Mucosa of rectum (tissue), 2 donors: ENCODE results near the gene TPRX1.

Experiments
- H3K27ac ChIP-seq, 2 donors: one replicate each; pipeline ENCODE4 v1.7.0; 2013; ENCODE audit warnings: inconsistent platforms in 2 of 2, low read depth in 2 of 2, low read length in 2 of 2
- H3K27me3 ChIP-seq, 2 donors: one replicate each; pipeline ENCODE4 v1.7.0; 2013; ENCODE audit warnings: low read length in 2 of 2; ENCODE audit not compliant: control insufficient read depth in 2 of 2, insufficient read depth in 2 of 2
- H3K36me3 ChIP-seq, 2 donors: one replicate each; pipeline ENCODE4 v1.7.0; 2013; ENCODE audit warnings: low read length in 2 of 2; ENCODE audit not compliant: control insufficient read depth in 2 of 2, insufficient read depth in 2 of 2
- H3K4me1 ChIP-seq, 2 donors: one replicate each; pipeline ENCODE4 v1.7.0; 2013; ENCODE audit warnings: low read length in 2 of 2, mild to moderate bottlenecking in 1 of 2; ENCODE audit not compliant: control insufficient read depth in 2 of 2, insufficient read depth in 2 of 2
- H3K4me3 ChIP-seq, 2 donors: one replicate each; pipeline ENCODE4 v1.7.0; 2013; ENCODE audit warnings: low read length in 2 of 2
- H3K9ac ChIP-seq, 2 donors: one replicate each; pipeline ENCODE4 v1.7.0; 2013; ENCODE audit warnings: low read length in 2 of 2, low read depth in 1 of 2, mild to moderate bottlenecking in 1 of 2
- H3K9me3 ChIP-seq, 2 donors: one replicate each; pipeline ENCODE4 v1.7.0; 2013; ENCODE audit warnings: low read length in 2 of 2; ENCODE audit not compliant: control insufficient read depth in 2 of 2
- donor health status: healthy.
- donor health status: Normal muscosa, but diverticular disease.

Gene TPRX1

DNA sequence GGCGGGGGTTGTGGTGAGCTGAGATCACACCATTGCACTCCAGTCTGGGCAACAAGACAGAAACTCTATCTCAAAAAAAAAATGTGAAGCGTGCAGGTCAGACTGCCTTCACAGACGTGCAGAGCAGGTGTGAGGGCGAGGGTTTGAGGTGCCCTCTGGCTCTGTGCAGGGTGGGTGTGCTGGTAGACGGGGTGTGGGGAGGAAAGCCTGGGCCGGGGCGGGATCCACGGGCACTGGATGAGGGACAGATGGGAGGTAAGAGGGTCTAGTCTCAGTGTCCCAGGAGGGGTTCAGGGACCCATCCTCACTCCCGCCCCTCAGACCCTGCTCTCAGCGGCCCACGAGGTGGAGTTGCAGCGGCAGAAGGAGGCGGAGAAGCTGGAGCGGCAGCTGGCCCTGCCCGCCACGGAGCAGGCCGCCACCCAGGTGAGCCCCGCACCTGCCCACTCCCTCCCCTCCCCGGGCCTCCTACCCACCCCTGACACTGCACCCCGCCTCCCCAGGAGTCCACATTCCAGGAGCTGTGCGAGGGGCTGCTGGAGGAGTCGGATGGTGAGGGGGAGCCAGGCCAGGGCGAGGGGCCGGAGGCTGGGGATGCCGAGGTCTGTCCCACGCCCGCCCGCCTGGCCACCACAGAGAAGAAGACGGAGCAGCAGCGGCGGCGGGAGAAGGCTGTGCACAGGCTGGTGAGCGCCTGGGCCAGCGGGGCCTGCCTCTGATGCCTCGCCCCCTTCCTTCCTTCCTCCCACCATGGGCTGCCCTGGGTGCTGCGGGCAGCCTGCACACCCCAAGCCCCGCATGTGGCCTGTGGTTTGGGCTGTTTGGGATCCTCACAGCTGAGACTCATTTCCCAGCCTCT is 49.9 kb downstream of the TPRX1 start:
- Histone ChIP-seq H3K9ac (no peak overlapping the region), H3K4me3 (no peak overlapping the region), H3K4me1 (peaks cover 21 to 27% of the 10 kb centered on the region in 2 donors), H3K9me3 (no peaks in the 10 kb centered on the region), H3K27me3 (no peaks in the 10 kb centered on the region), H3K27ac (no peak overlapping the region), H3K36me3 (peaks cover 67 to 71% of the 10 kb centered on the region in 2 donors)

DNA sequence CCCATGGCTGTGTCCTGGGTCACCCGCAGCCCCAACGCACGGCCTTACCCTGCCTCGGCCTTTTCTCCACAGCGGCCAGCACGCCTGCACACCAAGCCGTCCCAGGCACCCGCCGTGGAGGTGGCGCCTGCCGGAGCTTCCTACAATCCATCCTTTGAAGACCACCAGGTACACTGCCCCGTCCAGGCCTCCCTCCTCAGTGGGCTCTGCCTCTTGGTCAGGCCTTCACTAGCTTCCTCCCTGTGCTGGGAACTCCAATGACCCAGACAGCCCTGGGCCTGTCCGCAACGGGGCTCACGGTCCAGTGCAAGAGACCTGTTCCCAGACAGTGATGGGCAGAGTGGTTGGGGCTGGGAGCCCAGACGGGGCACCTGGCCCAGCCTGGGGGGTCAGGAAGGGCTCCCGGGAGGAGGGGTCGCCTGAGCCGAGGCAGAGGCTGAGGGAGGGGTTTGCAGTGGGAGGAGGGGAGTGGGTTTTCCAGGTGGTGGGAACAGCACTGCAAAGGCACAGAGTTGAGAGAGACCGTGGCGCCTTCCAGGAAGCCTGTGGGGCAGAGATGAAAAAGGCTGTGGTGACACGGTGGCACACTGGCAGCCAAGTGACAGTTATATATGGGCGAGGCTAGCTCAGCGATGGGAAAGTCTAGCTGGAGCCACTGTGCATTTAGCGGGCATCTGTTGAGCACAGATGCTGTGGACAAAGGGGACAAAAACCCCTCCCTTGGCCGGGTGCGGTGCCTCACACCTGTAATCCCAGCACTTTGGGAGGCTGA is 51.7 kb downstream of the TPRX1 start:
- Histone ChIP-seq H3K27ac (no peak overlapping the region), H3K4me1 (peaks cover 11 to 12% of the 10 kb centered on the region in 2 donors)

More for the DNA sequence above, 51.7 kb downstream of the TPRX1 start:
- Histone ChIP-seq H3K27me3 (no peaks in the 10 kb centered on the region), H3K4me3 (no peak overlapping the region), H3K9me3 (no peaks in the 10 kb centered on the region), H3K9ac (no peak overlapping the region), H3K36me3 (peaks cover 68 to 82% of the 10 kb centered on the region in 2 donors)
